ENCODE measurements around the gene MVB12B. TPM values are rescaled to one million over a fixed set of nuclear protein-coding genes. Genes with fewer than 3 reads are reported as not detected.

MVB12B gene
- total RNA-seq, 1 donor, result 5.4 TPM

GRCh38 chr9:126482361-126483044 is 155.9 kb downstream of the MVB12B start:
- Histone ChIP-seq H3K79me2 (ENCODE audit: insufficient read depth, low read length) (no peaks in the 10 kb centered on the region), H3K9me3 (ENCODE audit: low read depth, low read length) (no peaks in the 10 kb centered on the region), H2AFZ (ENCODE audit: low read length) (peak overlapping the region; percentile 2), H3K27ac (ENCODE audit: low read depth, low read length) (peak overlapping the region; percentile 21), H3K27me3 (ENCODE audit: insufficient read depth, low read length) (no peaks in the 10 kb centered on the region), H3K4me2 (ENCODE audit: insufficient read depth, low read length) (peak overlapping the region; percentile 68), H3K4me3 (ENCODE audit: insufficient read depth, low read length) (peak overlapping the region; percentile 30), H3K4me1 (ENCODE audit: insufficient read depth, low read length) (peaks cover 13% of the 10 kb centered on the region), H4K20me1 (ENCODE audit: insufficient read depth, low read length) (no peaks in the 10 kb centered on the region), H3K36me3 (ENCODE audit: insufficient read depth, low read length) (no peaks in the 10 kb centered on the region)
- no peak for TF ChIP-seq CTCF (IDR thresholded peaks at IDR 0.05; ENCODE audit: extremely low read depth, low read depth, low read length)
- peak; percentile 98 for DNase-seq (ENCODE audit: insufficient read length, low spot score, missing footprints)

- TF ChIP-seq CTCF (IDR thresholded peaks at IDR 0.05; ENCODE audit: extremely low read depth, low read depth, low read length), result no peak
- Histone ChIP-seq H4K20me1 (ENCODE audit: insufficient read depth, low read length) (no peaks in the 10 kb centered on the region), H3K4me3 (ENCODE audit: insufficient read depth, low read length) (no peak overlapping the region), H3K27ac (ENCODE audit: low read depth, low read length) (no peak overlapping the region), H3K9me3 (ENCODE audit: low read depth, low read length) (no peaks in the 10 kb centered on the region), H3K4me2 (ENCODE audit: insufficient read depth, low read length) (no peak overlapping the region), H2AFZ (ENCODE audit: low read length) (no peak overlapping the region), H3K27me3 (ENCODE audit: insufficient read depth, low read length) (no peaks in the 10 kb centered on the region), H3K4me1 (ENCODE audit: insufficient read depth, low read length) (peaks cover 13% of the 10 kb centered on the region), H3K79me2 (ENCODE audit: insufficient read depth, low read length) (no peaks in the 10 kb centered on the region), H3K36me3 (ENCODE audit: insufficient read depth, low read length) (no peaks in the 10 kb centered on the region)
- DNase-seq (ENCODE audit: insufficient read length, low spot score, missing footprints), result no peak
These were observed 156.9 kb downstream of the MVB12B start for GRCh38 chr9:126483468-126484073.

GRCh38 chr9:126485662-126486061 is 159.0 kb downstream of the MVB12B start:
- no peak for DNase-seq (ENCODE audit: insufficient read length, low spot score, missing footprints)
- Histone ChIP-seq H3K79me2 (ENCODE audit: insufficient read depth, low read length) (no peaks in the 10 kb centered on the region), H4K20me1 (ENCODE audit: insufficient read depth, low read length) (no peaks in the 10 kb centered on the region), H2AFZ (ENCODE audit: low read length) (no peak overlapping the region), H3K4me2 (ENCODE audit: insufficient read depth, low read length) (no peak overlapping the region), H3K27ac (ENCODE audit: low read depth, low read length) (no peak overlapping the region), H3K4me1 (ENCODE audit: insufficient read depth, low read length) (peaks cover 13% of the 10 kb centered on the region), H3K27me3 (ENCODE audit: insufficient read depth, low read length) (no peaks in the 10 kb centered on the region), H3K9me3 (ENCODE audit: low read depth, low read length) (no peaks in the 10 kb centered on the region), H3K36me3 (ENCODE audit: insufficient read depth, low read length) (no peaks in the 10 kb centered on the region), H3K4me3 (ENCODE audit: insufficient read depth, low read length) (no peak overlapping the region)
- TF ChIP-seq CTCF (IDR thresholded peaks at IDR 0.05; ENCODE audit: extremely low read depth, low read depth, low read length), result no peak

- TF ChIP-seq CTCF (IDR thresholded peaks at IDR 0.05; ENCODE audit: extremely low read depth, low read depth, low read length), result no peak
- H3K79me2 ChIP-seq (ENCODE audit: insufficient read depth, low read length), result no peaks in the 10 kb centered on the region
- no peaks in the 10 kb centered on the region for H3K27me3 ChIP-seq (ENCODE audit: insufficient read depth, low read length)
- H3K36me3 ChIP-seq (ENCODE audit: insufficient read depth, low read length), result no peaks in the 10 kb centered on the region
- no peak overlapping the region for H3K4me2 ChIP-seq (ENCODE audit: insufficient read depth, low read length)
- no peak overlapping the region for H3K27ac ChIP-seq (ENCODE audit: low read depth, low read length)
- H2AFZ ChIP-seq (ENCODE audit: low read length), result no peak overlapping the region
- peaks cover 17% of the 10 kb centered on the region for H3K4me1 ChIP-seq (ENCODE audit: insufficient read depth, low read length)
- H3K9me3 ChIP-seq (ENCODE audit: low read depth, low read length), result no peaks in the 10 kb centered on the region
- DNase-seq (ENCODE audit: insufficient read length, low spot score, missing footprints), result peak; percentile 66
- H3K4me3 ChIP-seq (ENCODE audit: insufficient read depth, low read length), result no peak overlapping the region
- H4K20me1 ChIP-seq (ENCODE audit: insufficient read depth, low read length), result no peaks in the 10 kb centered on the region
These were observed 159.6 kb downstream of the MVB12B start for GRCh38 chr9:126486276-126486675.
